B cell (primary cell): ENCODE measurements around the gene C11orf86.

ENCODE experiments used
- CTCF ChIP-seq: fragments of 200-600 bp; IDR thresholded peaks from one replicate; pipeline ENCODE4 v1.8.0; 2022; ENCODE audit warnings: antibody characterized with exemption, mild to moderate bottlenecking
- EZH2 ChIP-seq: IDR thresholded peaks from 2 replicates; pipeline ENCODE4 v1.6.1; 2012; ENCODE audit warnings: borderline replicate concordance, low read depth, mild to moderate bottlenecking, moderate library complexity, low read length; ENCODE audit not compliant: insufficient read depth, poor library complexity, severe bottlenecking

GRCh38 chr11:66978717-66979116, 3.6 kb downstream of the C11orf86 start:
- TF ChIP-seq CTCF: no peak
- no peak for TF ChIP-seq EZH2
